ENCODE measurements around the gene ZNF692. TPM values are rescaled to one million over a fixed set of nuclear protein-coding genes. Genes with fewer than 3 reads are reported as not detected.

The ZNF692 gene
- total RNA-seq, 4 donors from 2014 or later = 8.0 to 38.0 (median 13.9) TPM

Small RNAs within 50 kb of the gene (microRNA-seq; reads per million reads assigned to microRNA genes)
- gene MIR3124 (ENCODE audit: borderline replicate concordance in 2 of 2) = 10.6 to 15.4 reads per million in 2 donors

Other genes starting within 250 kb of the ZNF692 start
- not detected for gene OR2T11, start 224.0 kb downstream of the ZNF692 start, total RNA-seq
- gene OR2T35, start 213.8 kb downstream of the ZNF692 start, total RNA-seq = not detected
- not detected for gene OR2T27, start 203.6 kb downstream of the ZNF692 start, total RNA-seq
- not detected for gene OR14I1, start 156.3 kb downstream of the ZNF692 start, total RNA-seq
- 1 to 10 TPM in 1 of 4 donors, not detected in 3; 1.7 TPM for gene LYPD8, start 103.3 kb downstream of the ZNF692 start, total RNA-seq
- gene SH3BP5L, start 33.2 kb downstream of the ZNF692 start, total RNA-seq = 10 to 100 TPM; 15.7 to 26.4 (median 22.8) TPM
- gene ZNF672, start 20.9 kb downstream of the ZNF692 start, total RNA-seq = 10 to 100 TPM; 41.9 to 81.0 (median 59.0) TPM
- 1 to 10 TPM in 3 of 4 donors, under 1 TPM in 1; 0.22 to 2.8 (median 2.0) TPM for gene PGBD2, start 47.1 kb upstream of the ZNF692 start, total RNA-seq

Data from gastrocnemius medialis (tissue), 4 donors.